GM13976 (cell line): ENCODE measurements around the gene C3orf18.

Source experiments
- DNase-seq: peaks from one replicate; pipeline ENCODE4 v3.0.0; 2012; ENCODE audit warnings: low spot score
- CTCF ChIP-seq: IDR thresholded peaks from 2 replicates; pipeline ENCODE4 v1.5.1; 2012; ENCODE audit warnings: borderline replicate concordance, mild to moderate bottlenecking; ENCODE audit not compliant: insufficient read depth; ENCODE audit errors: extremely low read depth, missing control alignments, control extremely low read depth
- in situ Hi-C: fragments of 300-500 bp; cut with MboI; formaldehyde crosslinking; loops from one replicate; pipeline ENCODE4 v1.12.0; 2022; ENCODE audit warnings: low sequenced_read_pairs, mixed read lengths, inconsistent platforms; ENCODE audit not compliant: unreplicated experiment

The C3orf18 gene

GRCh38 chr3:50587373-50587772 lies 19.8 kb upstream of the C3orf18 start:
- DNase-seq = no peak
- in situ Hi-C loops = no loop called here
- TF ChIP-seq CTCF = no peak

- DNase-seq = no peak
- in situ Hi-C loops = no loop called here
- no peak for TF ChIP-seq CTCF
Observed at GRCh38 chr3:50586763-50587070, 19.2 kb upstream of the C3orf18 start.

GRCh38 chr3:50585919-50586762 lies 18.6 kb upstream of the C3orf18 start:
- no peak for TF ChIP-seq CTCF
- DNase-seq = peak; percentile 60
- in situ Hi-C loops = no loop called here

GRCh38 chr3:50584391-50584790 lies 16.8 kb upstream of the C3orf18 start:
- in situ Hi-C loops = no loop called here
- TF ChIP-seq CTCF = no peak
- DNase-seq = no peak

GRCh38 chr3:50583897-50584296 lies 16.4 kb upstream of the C3orf18 start:
- in situ Hi-C loops = no loop called here
- no peak for DNase-seq

GRCh38 chr3:50582083-50582482 lies 14.5 kb upstream of the C3orf18 start:
- no peak for DNase-seq
- in situ Hi-C loops = no loop called here
- no peak for TF ChIP-seq CTCF

More at GRCh38 chr3:50583897-50584296, 16.4 kb upstream of the C3orf18 start:
- TF ChIP-seq CTCF = no peak
